Measurements from ENCODE around the gene PCDHGB4.
"Not testable (repeated sequence)": the region's sequence is repeated elsewhere in the genome, so short reads cannot be mapped to it uniquely, and the experiment has no call there.

DNA sequence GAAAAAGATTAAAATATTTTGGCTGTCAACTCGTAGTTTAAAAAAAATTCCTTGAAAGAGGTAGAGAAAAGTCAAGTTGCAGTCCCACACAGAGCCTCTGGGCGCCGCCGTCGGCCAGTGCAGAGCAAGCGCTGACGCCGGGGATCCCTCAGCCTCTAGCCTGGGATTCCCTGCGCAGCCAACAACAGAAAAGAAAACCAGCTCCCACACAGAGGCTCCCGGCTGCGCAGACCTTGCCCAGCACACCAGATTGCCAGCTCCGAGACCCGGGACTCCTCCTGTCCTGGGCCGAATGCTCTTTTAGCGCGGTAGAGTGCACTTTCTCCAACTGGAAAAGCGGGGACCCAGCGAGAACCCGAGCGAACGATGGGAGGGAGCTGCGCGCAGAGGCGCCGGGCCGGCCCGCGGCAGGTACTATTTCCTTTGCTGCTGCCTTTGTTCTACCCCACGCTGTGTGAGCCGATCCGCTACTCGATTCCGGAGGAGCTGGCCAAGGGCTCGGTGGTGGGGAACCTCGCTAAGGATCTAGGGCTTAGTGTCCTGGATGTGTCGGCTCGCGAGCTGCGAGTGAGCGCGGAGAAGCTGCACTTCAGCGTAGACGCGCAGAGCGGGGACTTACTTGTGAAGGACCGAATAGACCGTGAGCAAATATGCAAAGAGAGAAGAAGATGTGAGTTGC is 30.1 kb downstream of the PCDHGB4 start, which contains the start of gene PCDHGB7:
- TF ChIP-seq GATA2, GATA3 (IDR thresholded peaks at IDR 0.05; ENCODE audit: low read depth, low read length): not testable (repeated sequence)

Data from SH-SY5Y (cell line).